Trophoblast cell (in vitro differentiated cells and primary cell): Measurements from ENCODE around the gene DPP6.

Source experiments
- DNase-seq, 2 donors: peaks; one replicate each; pipeline ENCODE4 v3.0.0-alpha.2; 2016
- H2AFZ ChIP-seq: 2 replicates; pipeline ENCODE4 v1.6.1; 2013; ENCODE audit warnings: low read length, moderate library complexity, mild to moderate bottlenecking; ENCODE audit not compliant: insufficient read depth, poor library complexity
- H2AK5ac ChIP-seq: 2 replicates; pipeline ENCODE4 v1.6.1; 2013; ENCODE audit warnings: mild to moderate bottlenecking, low read length
- H2BK120ac ChIP-seq: 2 replicates; pipeline ENCODE4 v1.6.1; 2013; ENCODE audit warnings: low read length, mild to moderate bottlenecking, moderate library complexity; ENCODE audit not compliant: insufficient read depth, poor library complexity
- H2BK12ac ChIP-seq: 2 replicates; pipeline ENCODE4 v1.6.1; 2013; ENCODE audit warnings: mild to moderate bottlenecking, low read length, moderate library complexity
- H2BK5ac ChIP-seq: 2 replicates; pipeline ENCODE4 v1.6.1; 2013; ENCODE audit warnings: low read length, low read depth, moderate library complexity, mild to moderate bottlenecking; ENCODE audit not compliant: poor library complexity
- H3K14ac ChIP-seq: 2 replicates; pipeline ENCODE4 v1.6.1; 2013; ENCODE audit warnings: mild to moderate bottlenecking, low read length
- H3K18ac ChIP-seq: 2 replicates; pipeline ENCODE4 v1.6.1; 2013; ENCODE audit warnings: mild to moderate bottlenecking, low read length
- H3K23ac ChIP-seq: 2 replicates; pipeline ENCODE4 v1.6.1; 2013; ENCODE audit warnings: low read length
- H3K27ac ChIP-seq: 2 replicates; pipeline ENCODE4 v1.5.1; 2013; ENCODE audit warnings: low read depth, mild to moderate bottlenecking, inconsistent platforms, low read length, moderate library complexity
- H3K27me3 ChIP-seq: 2 replicates; pipeline ENCODE4 v1.6.1; 2013; ENCODE audit warnings: inconsistent platforms, mild to moderate bottlenecking, low read length, moderate library complexity; ENCODE audit not compliant: insufficient read depth
- H3K36me3 ChIP-seq, 2 experiments: 1 replicate in 1 of 2; 2 replicates in 1 of 2; pipeline ENCODE4 v1.6.1; 2013; ENCODE audit warnings: low read length in 2 of 2, mild to moderate bottlenecking in 2 of 2, moderate library complexity in 1 of 2; ENCODE audit not compliant: insufficient read depth in 2 of 2, control insufficient read depth in 1 of 2
- H3K4ac ChIP-seq: 2 replicates; pipeline ENCODE4 v1.6.1; 2013; ENCODE audit warnings: low read depth, mild to moderate bottlenecking, low read length, moderate library complexity
- H3K4me1 ChIP-seq, 2 experiments: 1 replicate in 1 of 2; 2 replicates in 1 of 2; pipeline ENCODE4 v1.6.1; 2013; ENCODE audit warnings: low read length in 2 of 2, mild to moderate bottlenecking in 2 of 2, moderate library complexity in 1 of 2; ENCODE audit not compliant: insufficient read depth in 2 of 2, control insufficient read depth in 1 of 2
- H3K4me2 ChIP-seq: 2 replicates; pipeline ENCODE4 v1.6.1; 2013; ENCODE audit warnings: inconsistent platforms, mild to moderate bottlenecking, low read length, moderate library complexity
- H3K4me3 ChIP-seq: 2 replicates; pipeline ENCODE4 v1.5.1; 2013; ENCODE audit warnings: mild to moderate bottlenecking, low read depth, low read length, inconsistent platforms
- H3K79me1 ChIP-seq: one replicate; pipeline ENCODE4 v1.6.1; 2013; ENCODE audit warnings: low read length
- H3K79me2 ChIP-seq: 2 replicates; pipeline ENCODE4 v1.6.1; 2013; ENCODE audit warnings: low read length, mild to moderate bottlenecking; ENCODE audit not compliant: control insufficient read depth, insufficient read depth, poor library complexity
- H3K9ac ChIP-seq: 2 replicates; pipeline ENCODE4 v1.6.1; 2013; ENCODE audit warnings: mild to moderate bottlenecking, low read length
- H3K9me3 ChIP-seq: 2 replicates; pipeline ENCODE4 v1.6.1; 2013; ENCODE audit warnings: low read depth, mild to moderate bottlenecking, control low read depth, inconsistent platforms, low read length; ENCODE audit not compliant: insufficient read depth
- H4K12ac ChIP-seq: 2 replicates; pipeline ENCODE4 v1.6.1; 2013; ENCODE audit warnings: low read depth, mild to moderate bottlenecking, low read length, moderate library complexity
- H4K8ac ChIP-seq: 2 replicates; pipeline ENCODE4 v1.6.1; 2013; ENCODE audit warnings: low read depth, mild to moderate bottlenecking, low read length, moderate library complexity
- H4K91ac ChIP-seq: one replicate; pipeline ENCODE4 v1.6.1; 2013; ENCODE audit warnings: low read depth, mild to moderate bottlenecking, low read length, moderate library complexity
- WGBS: extraction: QIAGEN DNeasy Blood & Tissue Kit; methylation state at CpG from one replicate; pipeline ENCODE4 v1.1.7; 2013; ENCODE audit warnings: missing lambda C conversion rate; ENCODE audit not compliant: insufficient read length, insufficient coverage; ENCODE audit errors: extremely low coverage; 5-methylcytosine and 5-hydroxymethylcytosine counted together

The DPP6 gene

GRCh38 chr7:154425271-154425670, 373.1 kb downstream of the DPP6 start:
- Histone ChIP-seq H4K91ac (no peak overlapping the region), H2BK5ac (no peak overlapping the region), H2BK12ac (no peak overlapping the region), H3K79me1 (no peaks in the 10 kb centered on the region), H3K14ac (no peak overlapping the region), H3K9ac (no peak overlapping the region), H2BK120ac (no peak overlapping the region), H4K8ac (no peak overlapping the region), H3K18ac (no peak overlapping the region), H3K4me1 (peaks cover 2 to 4% of the 10 kb centered on the region in 2 experiments), H2AK5ac (no peak overlapping the region), H2AFZ (no peak overlapping the region), H4K12ac (no peak overlapping the region), H3K23ac (no peak overlapping the region), H3K27ac (no peak overlapping the region), H3K4ac (no peak overlapping the region), H3K79me2 (no peaks in the 10 kb centered on the region), H3K27me3 (no peaks in the 10 kb centered on the region), H3K4me2 (no peak overlapping the region), H3K36me3 (no peaks in the 10 kb centered on the region), H3K9me3 (no peaks in the 10 kb centered on the region), H3K4me3 (no peak overlapping the region)
- WGBS: no CpG with 5 or more reads among the region's 2 CpGs
- no peak for DNase-seq

GRCh38 chr7:154426778-154427177, 374.6 kb downstream of the DPP6 start:
- Histone ChIP-seq H2BK12ac (no peak overlapping the region), H4K8ac (no peak overlapping the region), H3K14ac (no peak overlapping the region), H4K12ac (no peak overlapping the region), H2BK120ac (no peak overlapping the region), H3K9ac (no peak overlapping the region), H3K23ac (no peak overlapping the region), H4K91ac (no peak overlapping the region), H3K27ac (no peak overlapping the region), H3K27me3 (no peaks in the 10 kb centered on the region), H3K4me3 (no peak overlapping the region), H3K18ac (no peak overlapping the region), H3K36me3 (no peaks in the 10 kb centered on the region), H3K4me2 (no peak overlapping the region), H3K79me2 (no peaks in the 10 kb centered on the region), H2BK5ac (no peak overlapping the region), H3K4ac (no peak overlapping the region), H3K4me1 (peaks cover 2 to 4% of the 10 kb centered on the region in 2 experiments), H2AFZ (no peak overlapping the region), H3K9me3 (peaks cover 4% of the 10 kb centered on the region), H2AK5ac (no peak overlapping the region), H3K79me1 (no peaks in the 10 kb centered on the region)
- WGBS: no CpG with 5 or more reads among the region's 3 CpGs
- no peak for DNase-seq

- no peak for DNase-seq
- Histone ChIP-seq H3K79me1 (no peaks in the 10 kb centered on the region), H3K23ac (no peak overlapping the region), H2BK12ac (no peak overlapping the region), H3K14ac (no peak overlapping the region), H3K36me3 (no peaks in the 10 kb centered on the region), H2BK5ac (no peak overlapping the region), H3K79me2 (no peaks in the 10 kb centered on the region), H4K8ac (no peak overlapping the region), H3K9ac (no peak overlapping the region), H2BK120ac (no peak overlapping the region), H3K4ac (no peak overlapping the region), H4K12ac (no peak overlapping the region), H3K27me3 (no peaks in the 10 kb centered on the region), H3K4me2 (no peak overlapping the region), H3K4me3 (no peak overlapping the region), H2AK5ac (no peak overlapping the region), H4K91ac (no peak overlapping the region), H3K4me1 (peaks cover 2 to 4% of the 10 kb centered on the region in 2 experiments), H3K9me3 (peaks cover 4% of the 10 kb centered on the region), H3K18ac (no peak overlapping the region), H3K27ac (no peak overlapping the region), H2AFZ (no peak overlapping the region)
Measured at GRCh38 chr7:154427533-154427932, 375.3 kb downstream of the DPP6 start.

- Histone ChIP-seq H4K12ac (no peak overlapping the region), H3K27ac (no peak overlapping the region), H2AK5ac (no peak overlapping the region), H3K79me1 (no peaks in the 10 kb centered on the region), H3K23ac (no peak overlapping the region), H3K36me3 (no peaks in the 10 kb centered on the region), H3K4me2 (no peak overlapping the region), H2AFZ (no peak overlapping the region), H3K9me3 (peaks cover 4% of the 10 kb centered on the region), H3K79me2 (no peaks in the 10 kb centered on the region), H3K27me3 (no peaks in the 10 kb centered on the region), H4K91ac (no peak overlapping the region), H3K4me3 (no peak overlapping the region), H3K4ac (no peak overlapping the region), H2BK5ac (no peak overlapping the region), H2BK120ac (no peak overlapping the region), H3K4me1 (peaks cover 0 to 4% of the 10 kb centered on the region in 2 experiments), H3K9ac (no peak overlapping the region), H2BK12ac (no peak overlapping the region), H4K8ac (no peak overlapping the region), H3K18ac (no peak overlapping the region), H3K14ac (no peak overlapping the region)
- no peak for DNase-seq
- WGBS: no CpG with 5 or more reads among the region's 20 CpGs
Measured at GRCh38 chr7:154429666-154430404, 377.6 kb downstream of the DPP6 start.
